HG03159 (cell line): ENCODE results near the gene DUS3L.
A peak's percentile ranks its signal among the peaks of the same experiment; 100 is the strongest.

Experiments used
- ATAC-seq: cut with Tn5 transposase; IDR thresholded peaks from one replicate; pipeline ENCODE4 v1.9.1; 2021; ENCODE audit warnings: mild to moderate bottlenecking, moderate library complexity; ENCODE audit not compliant: unreplicated experiment

DUS3L gene

GRCh38 chr19:5790559-5791520 lies at the start of gene DUS3L:
DUS3L (minus strand) TSS chr19:5791163; CDS start chr19:5791141, 22 bp downstream.
- peak; percentile 86 for ATAC-seq

- no peak for ATAC-seq
Measured at GRCh38 chr19:5839065-5840017, 48.4 kb upstream of the DUS3L start, which contains the start of gene FUT6. FUT6 (minus strand) TSS chr19:5839702; CDS start chr19:5832567, 7,135 bp downstream.

GRCh38 chr19:5838353-5839064 lies 47.5 kb upstream of the DUS3L start:
- no peak for ATAC-seq

DNA sequence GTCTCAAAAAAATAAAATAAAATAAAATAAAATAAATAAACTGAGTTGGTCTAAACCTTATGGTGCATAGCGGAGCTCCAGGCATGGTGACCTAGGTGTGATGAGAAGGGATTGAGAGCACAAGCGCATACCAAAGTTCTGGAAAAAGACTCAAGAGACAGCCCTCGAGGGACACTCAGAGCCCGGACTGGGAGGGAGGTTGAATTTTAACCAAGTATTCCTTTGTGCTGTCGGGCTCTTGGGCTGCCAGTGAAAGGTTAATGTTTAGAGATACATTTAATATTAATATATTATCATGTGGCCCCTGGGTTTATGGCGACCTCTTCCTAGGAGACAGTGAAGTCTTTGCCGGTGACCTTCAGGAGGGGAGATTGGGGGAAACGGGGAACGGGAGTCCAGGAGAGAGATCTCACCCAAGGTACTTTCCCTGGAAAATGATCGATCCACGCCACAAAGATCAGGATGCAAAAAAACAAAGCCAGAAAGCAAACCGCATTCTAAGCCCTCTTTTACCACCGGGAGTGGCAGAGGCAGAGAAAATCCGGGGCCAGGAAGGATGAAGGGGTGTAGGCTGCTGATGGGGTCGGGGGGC lies 46.9 kb upstream of the DUS3L start:
- ATAC-seq, result no peak

DNA sequence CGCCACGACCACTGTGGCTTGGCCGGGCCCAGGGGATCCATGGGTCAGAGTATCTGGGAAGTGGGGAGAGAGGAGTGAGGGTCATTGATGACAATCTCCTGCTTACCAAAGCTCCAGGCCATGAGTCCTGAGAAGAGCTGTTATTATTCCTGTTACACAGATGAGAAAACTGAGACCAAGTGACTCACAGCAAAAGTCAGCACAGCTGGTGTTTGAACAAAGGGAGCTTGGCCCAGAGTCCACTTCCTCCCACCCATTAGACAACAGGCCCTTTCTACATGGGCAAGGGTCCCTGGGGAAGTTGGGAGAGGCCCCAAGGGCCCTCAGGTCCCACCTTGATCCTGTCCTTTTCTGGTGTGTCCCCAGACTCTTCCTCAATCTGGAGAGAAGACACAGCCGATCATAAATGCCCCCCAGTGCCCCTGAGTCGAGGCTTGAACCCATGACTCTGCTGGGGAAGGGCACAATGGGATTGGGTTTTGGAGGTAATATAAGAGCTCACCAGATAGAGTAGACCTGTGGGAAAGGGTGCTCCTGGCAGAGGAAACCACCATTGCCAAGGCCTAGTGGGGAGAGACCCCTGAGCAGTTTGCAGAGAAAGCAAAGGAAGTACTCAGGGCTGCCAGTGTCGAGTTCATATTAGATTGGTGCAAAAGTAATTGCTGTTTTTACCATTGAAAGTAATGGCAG lies 41.7 kb upstream of the DUS3L start:
- no peak for ATAC-seq

DNA sequence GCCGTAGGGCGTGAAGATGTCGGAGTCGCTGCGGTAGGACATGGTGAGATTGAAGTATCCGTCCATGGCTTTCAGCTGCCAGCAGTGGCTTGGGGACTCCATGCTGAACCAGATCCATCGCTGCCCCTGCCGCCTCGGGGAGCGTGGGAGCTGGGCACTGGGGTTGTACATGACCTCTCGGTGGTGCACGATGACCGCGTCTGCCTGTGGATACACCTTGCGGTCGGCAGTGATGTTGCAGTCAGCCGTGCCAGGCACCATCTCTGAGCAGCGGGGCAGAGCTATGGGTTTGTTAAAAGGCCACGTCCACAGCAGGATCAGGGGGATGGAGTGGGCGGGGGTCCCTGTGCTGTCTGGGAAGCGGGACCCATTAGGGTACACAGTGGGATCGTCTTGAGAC lies 41.1 kb upstream of the DUS3L start:
- ATAC-seq, result no peak

DNA sequence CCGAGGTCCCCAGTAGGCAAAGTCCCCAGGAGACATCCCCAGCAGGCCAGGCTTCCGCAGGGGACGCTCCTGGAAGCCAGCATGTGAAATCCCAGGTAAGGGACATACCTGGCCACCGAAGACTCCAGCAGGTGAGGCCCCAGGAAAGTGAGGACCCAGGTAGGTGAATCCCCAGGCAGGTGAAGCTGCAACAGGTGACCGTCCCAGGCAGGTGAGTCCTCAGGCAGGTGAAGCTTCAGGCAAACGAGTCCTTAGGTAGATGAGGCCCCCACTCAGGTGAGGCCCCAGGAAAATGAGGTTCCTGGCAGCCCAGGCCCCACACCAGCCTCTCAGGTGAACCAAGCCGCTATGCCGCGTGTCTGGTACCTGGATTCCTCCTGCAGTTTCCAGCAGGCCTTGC lies 40.2 kb upstream of the DUS3L start:
- no peak for ATAC-seq

DNA sequence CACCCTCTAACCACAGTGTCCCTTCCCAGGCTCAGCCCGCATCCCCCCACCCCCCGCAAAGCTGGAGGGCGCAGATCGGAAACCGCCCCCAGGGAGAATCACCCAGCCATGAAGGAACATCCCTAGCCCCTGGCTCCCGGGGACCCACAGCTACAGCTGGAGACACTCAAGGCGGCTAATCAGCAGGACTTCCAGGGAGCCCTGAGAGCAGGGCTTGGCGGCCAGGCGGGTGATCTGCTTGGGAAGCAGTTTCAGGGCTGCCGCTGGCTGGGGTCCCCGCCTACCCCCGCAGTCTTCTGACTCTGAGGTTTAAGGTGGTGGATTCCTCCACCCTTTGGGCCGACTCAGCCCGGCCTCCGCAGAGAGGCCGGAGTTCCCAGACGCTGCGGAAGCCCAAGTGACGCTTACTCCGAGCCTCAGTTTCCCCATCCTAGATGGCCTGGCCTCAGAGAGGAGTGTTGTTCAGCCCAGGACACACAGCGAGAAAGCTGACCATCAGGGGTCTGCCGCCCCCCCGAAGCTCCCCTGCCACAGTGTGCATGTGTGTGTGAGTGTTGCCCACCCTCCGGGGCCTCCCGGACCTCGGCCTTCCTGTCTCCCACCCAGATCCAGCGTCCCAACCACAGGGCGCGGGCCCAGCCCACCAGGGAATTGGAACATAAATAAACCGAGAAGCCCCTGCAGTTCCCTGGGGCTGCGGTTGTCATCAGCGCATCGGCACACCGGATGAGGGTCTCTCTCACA lies 38.8 kb upstream of the DUS3L start:
- ATAC-seq, result no peak

GRCh38 chr19:5828661-5829566 lies 38.0 kb upstream of the DUS3L start:
- ATAC-seq, result no peak

DNA sequence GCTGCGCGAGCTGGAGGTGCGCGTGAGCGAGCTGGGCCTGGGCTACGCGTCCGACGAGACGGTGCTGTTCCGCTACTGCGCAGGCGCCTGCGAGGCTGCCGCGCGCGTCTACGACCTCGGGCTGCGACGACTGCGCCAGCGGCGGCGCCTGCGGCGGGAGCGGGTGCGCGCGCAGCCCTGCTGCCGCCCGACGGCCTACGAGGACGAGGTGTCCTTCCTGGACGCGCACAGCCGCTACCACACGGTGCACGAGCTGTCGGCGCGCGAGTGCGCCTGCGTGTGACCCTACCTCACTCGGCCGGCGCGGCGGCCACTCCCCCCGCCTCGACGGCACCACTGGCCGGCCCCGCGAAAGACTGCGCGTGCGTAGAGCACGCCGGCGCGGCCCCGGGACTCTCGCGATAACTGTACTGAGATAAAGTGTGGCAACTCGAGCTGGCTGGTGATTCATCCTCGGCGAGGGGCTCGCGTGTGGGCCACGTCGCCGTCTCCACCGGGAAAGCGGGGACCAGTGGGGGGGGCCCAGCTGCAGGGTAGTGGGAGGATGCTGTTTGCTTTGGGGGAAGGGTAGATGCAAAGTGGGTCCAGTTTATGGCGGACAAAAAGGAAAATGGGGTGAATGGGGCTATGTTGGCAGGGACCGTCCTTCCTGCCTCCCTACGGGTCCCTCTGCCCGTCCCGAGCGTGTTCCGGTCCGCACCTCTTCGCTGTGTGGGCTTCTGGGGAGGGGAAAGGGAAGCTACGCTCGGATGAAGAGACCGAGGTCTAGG lies 37.1 kb upstream of the DUS3L start:
- peak; percentile 77 for ATAC-seq

DNA sequence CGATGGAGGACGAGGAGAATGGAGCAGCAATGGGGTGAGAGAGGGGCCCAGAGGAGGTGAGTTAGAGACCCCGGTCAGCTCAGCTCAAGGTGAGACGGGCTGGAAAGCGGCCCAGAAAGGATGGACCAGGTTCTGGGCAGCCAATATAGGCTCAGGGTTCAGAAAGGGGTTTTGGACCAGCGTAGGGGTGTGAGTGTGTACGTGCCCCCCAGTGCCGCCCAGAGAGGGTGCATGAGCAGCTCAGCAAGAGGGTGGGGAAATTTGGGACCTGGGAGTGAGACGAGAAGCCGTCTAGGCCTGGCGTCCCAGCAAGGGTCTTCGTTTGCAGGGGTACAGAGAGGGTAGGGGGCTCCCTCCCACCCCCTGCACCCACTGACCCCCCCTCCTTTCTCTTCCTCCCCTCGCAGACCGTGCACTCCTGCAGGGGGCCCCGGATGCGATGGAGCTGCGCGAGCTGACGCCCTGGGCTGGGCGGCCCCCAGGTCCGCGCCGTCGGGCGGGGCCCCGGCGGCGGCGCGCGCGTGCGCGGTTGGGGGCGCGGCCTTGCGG lies 36.5 kb upstream of the DUS3L start:
- no peak for ATAC-seq

- no peak for ATAC-seq
Measured at GRCh38 chr19:5826531-5827341, 35.8 kb upstream of the DUS3L start.

DNA sequence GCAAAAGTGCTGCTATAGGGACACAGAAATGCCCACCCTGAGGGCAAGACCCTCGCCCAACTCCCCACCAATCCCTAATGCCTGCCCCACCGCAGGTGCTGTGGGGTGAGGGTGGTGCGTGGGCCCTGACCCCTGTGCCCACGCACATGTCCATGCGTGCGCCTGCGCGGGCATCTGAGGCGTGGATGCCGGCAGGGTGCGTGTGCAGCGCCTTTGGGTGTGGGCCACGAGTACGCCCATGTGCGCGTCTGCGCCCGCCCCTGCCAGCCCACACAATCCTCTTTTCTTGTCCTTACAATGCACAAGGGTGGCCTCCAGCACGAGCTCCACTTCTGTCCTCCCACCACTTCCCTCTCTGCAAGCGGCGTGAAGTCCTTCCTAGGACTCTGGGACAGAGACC lies 34.2 kb upstream of the DUS3L start:
- no peak for ATAC-seq

GRCh38 chr19:5824751-5825150 lies 33.8 kb upstream of the DUS3L start:
- ATAC-seq, result no peak

GRCh38 chr19:5823579-5824281 lies 32.8 kb upstream of the DUS3L start:
- ATAC-seq, result no peak
